ENCODE results near the gene ST6GALNAC1.

DNA sequence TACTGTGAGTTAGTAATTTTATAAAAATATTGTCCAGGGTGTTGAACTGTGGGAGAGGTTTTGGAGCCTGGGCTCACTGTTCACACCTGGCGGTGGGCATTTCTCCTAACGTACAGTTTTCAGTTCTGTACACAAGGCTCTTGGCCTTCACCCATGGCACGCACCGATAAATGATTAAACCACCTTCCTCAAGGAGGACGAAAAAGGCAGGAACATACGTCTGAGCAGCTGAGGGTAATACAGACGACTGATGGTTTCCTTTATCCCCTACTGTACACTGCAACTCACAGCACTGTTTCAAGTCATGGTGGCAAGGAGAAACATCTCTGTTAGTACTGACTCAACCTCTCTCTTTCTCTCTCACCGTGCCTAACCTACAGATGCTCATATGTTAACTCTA, 1.4 kb upstream of the ST6GALNAC1 start:
- no peak for TF ChIP-seq EZH2phosphoT487 (IDR thresholded peaks at IDR 0.05; ENCODE audit: insufficient read depth, low read depth)
- TF ChIP-seq EZH2 (IDR thresholded peaks at IDR 0.05; ENCODE audit: insufficient read depth, poor library complexity, severe bottlenecking) = no peak
